SU-DHL-6 (cell line): ENCODE results near the gene PTGDS.

Source experiments
- H2AFZ ChIP-seq: fragments of 200-600 bp; sonication (generic); 2 replicates; pipeline ENCODE4 v1.6.1; 2014; ENCODE audit warnings: low read depth, mild to moderate bottlenecking, moderate library complexity, mixed read lengths, antibody characterized with exemption, low read length; ENCODE audit not compliant: severe bottlenecking
- H3F3A ChIP-seq: fragments of 200-600 bp; shearing (Covaris generic); 2 replicates; pipeline ENCODE4 v1.6.0; 2016; ENCODE audit warnings: antibody characterized with exemption, mild to moderate bottlenecking; ENCODE audit not compliant: insufficient read depth
- H3K27ac ChIP-seq: fragments of 200-600 bp; sonication (generic); 2 replicates; pipeline ENCODE4 v1.5.1; 2016; ENCODE audit warnings: low read depth, mild to moderate bottlenecking, low read length, moderate library complexity, mixed read lengths
- H3K27me3 ChIP-seq: fragments of 200-600 bp; sonication (generic), shearing (Covaris generic); 2 replicates; pipeline ENCODE4 v1.6.0; 2014; ENCODE audit warnings: mild to moderate bottlenecking, low read length
- H3K36me3 ChIP-seq: fragments of 200-600 bp; sonication (generic); 2 replicates; pipeline ENCODE4 v1.6.1; 2014; ENCODE audit warnings: mild to moderate bottlenecking, low read length, mixed read lengths
- H3K4me2 ChIP-seq: fragments of 300-600, 200-600 bp; shearing (Covaris generic), sonication (generic); 2 replicates; pipeline ENCODE4 v1.6.0; 2014; ENCODE audit warnings: low read length, low read depth, mild to moderate bottlenecking; ENCODE audit not compliant: poor library complexity, severe bottlenecking
- H3K4me3 ChIP-seq: fragments of 200-600 bp; sonication (generic); 2 replicates; pipeline ENCODE4 v1.5.1; 2014; ENCODE audit warnings: antibody characterized with exemption, low read length, mild to moderate bottlenecking, mixed read lengths; ENCODE audit not compliant: insufficient read depth, poor library complexity, severe bottlenecking
- H3K79me2 ChIP-seq: fragments of 200-600 bp; sonication (generic); 2 replicates; pipeline ENCODE4 v1.6.1; 2014; ENCODE audit warnings: mild to moderate bottlenecking, low read length, moderate library complexity; ENCODE audit not compliant: insufficient read depth
- H3K9ac ChIP-seq: fragments of 200-600 bp; sonication (generic); 2 replicates; pipeline ENCODE4 v1.7.0; 2014; ENCODE audit warnings: mild to moderate bottlenecking, low read length
- H3K9me2 ChIP-seq: fragments of 200-600 bp; sonication (generic); replicated peaks from 2 replicates; pipeline ENCODE4 v1.6.1; 2014; ENCODE audit warnings: low read length; ENCODE audit not compliant: insufficient read depth
- H3K9me3 ChIP-seq: fragments of 200-600 bp; sonication (generic); 2 replicates; pipeline ENCODE4 v1.6.1; 2014; ENCODE audit warnings: low read length, mixed read lengths; ENCODE audit not compliant: insufficient read depth
- H4K20me1 ChIP-seq: fragments of 200-600 bp; sonication (generic); 2 replicates; pipeline ENCODE4 v1.6.1; 2014; ENCODE audit warnings: low read depth, mild to moderate bottlenecking, antibody characterized with exemption, low read length, moderate library complexity, mixed read lengths
- EZH2phosphoT487 ChIP-seq: fragments of 200-600 bp; sonication (generic), shearing (Covaris generic); conservative IDR thresholded peaks from 2 replicates; pipeline ENCODE4 v1.6.1; 2018; ENCODE audit warnings: mild to moderate bottlenecking, antibody characterized with exemption, low read length, moderate library complexity, mixed read lengths
- TF ChIP-seq, protein P1 (sequence below): fragments of 200-600 bp; sonication (generic); IDR thresholded peaks from one replicate; pipeline ENCODE4 v1.5.1; 2017; ENCODE audit warnings: antibody characterized with exemption, mild to moderate bottlenecking, low read length, moderate library complexity; ENCODE audit not compliant: insufficient read depth, poor library complexity, severe bottlenecking

PTGDS gene

DNA sequence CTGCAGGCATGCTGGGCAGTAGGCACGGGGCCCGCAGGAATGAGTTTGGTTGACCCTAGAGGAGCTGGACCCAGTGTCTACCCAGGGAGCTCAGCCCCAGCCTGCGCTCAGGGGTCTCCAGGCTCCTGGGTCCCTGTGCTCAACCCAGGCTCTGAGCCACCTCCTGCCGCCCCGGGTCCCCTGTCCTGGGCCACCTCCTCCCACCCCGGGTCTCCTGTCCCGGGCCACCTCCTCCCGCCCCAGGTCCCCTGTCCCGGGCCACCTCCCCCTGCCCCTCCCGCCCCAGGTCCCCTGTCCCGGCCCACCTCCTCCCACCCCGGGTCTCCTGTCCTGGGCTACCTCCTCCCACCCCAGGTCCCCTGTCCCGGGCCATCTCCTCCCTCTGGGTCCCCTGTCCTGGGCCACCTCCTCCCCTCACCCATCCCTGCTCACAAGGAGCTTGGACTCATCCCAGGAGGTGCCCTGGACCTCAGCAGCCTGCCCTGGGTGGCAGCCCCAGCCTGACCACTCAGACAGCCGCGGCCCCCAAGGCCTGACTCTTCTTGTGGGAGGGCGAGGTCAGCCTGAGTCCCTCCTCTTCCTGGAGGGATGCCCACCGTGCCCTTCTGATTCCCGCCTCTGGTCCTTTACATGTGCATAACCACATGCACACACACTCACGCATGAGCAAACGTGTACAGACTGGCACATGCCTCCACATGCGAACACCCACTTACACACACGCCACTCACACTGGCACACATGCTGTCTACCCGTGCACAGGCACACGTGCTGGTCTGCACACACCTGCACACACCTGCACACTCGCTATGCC, 22.8 kb upstream of the PTGDS start:
- no peak overlapping the region for H2AFZ ChIP-seq
- H3K9me3 ChIP-seq = no peaks in the 10 kb centered on the region
- no peak overlapping the region for H3K27ac ChIP-seq
- no peaks in the 10 kb centered on the region for H3F3A ChIP-seq
- H3K79me2 ChIP-seq = no peaks in the 10 kb centered on the region
- no peak overlapping the region for H3K9ac ChIP-seq
- no peak overlapping the region for H3K4me2 ChIP-seq
- H3K36me3 ChIP-seq = no peaks in the 10 kb centered on the region
- TF ChIP-seq, protein P1, sequence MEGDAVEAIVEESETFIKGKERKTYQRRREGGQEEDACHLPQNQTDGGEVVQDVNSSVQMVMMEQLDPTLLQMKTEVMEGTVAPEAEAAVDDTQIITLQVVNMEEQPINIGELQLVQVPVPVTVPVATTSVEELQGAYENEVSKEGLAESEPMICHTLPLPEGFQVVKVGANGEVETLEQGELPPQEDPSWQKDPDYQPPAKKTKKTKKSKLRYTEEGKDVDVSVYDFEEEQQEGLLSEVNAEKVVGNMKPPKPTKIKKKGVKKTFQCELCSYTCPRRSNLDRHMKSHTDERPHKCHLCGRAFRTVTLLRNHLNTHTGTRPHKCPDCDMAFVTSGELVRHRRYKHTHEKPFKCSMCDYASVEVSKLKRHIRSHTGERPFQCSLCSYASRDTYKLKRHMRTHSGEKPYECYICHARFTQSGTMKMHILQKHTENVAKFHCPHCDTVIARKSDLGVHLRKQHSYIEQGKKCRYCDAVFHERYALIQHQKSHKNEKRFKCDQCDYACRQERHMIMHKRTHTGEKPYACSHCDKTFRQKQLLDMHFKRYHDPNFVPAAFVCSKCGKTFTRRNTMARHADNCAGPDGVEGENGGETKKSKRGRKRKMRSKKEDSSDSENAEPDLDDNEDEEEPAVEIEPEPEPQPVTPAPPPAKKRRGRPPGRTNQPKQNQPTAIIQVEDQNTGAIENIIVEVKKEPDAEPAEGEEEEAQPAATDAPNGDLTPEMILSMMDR = no peak
- TF ChIP-seq EZH2phosphoT487 = no peak
- no peaks in the 10 kb centered on the region for H3K9me2 ChIP-seq
- H3K27me3 ChIP-seq = no peaks in the 10 kb centered on the region
- no peak overlapping the region for H3K4me3 ChIP-seq
- H4K20me1 ChIP-seq = no peaks in the 10 kb centered on the region

DNA sequence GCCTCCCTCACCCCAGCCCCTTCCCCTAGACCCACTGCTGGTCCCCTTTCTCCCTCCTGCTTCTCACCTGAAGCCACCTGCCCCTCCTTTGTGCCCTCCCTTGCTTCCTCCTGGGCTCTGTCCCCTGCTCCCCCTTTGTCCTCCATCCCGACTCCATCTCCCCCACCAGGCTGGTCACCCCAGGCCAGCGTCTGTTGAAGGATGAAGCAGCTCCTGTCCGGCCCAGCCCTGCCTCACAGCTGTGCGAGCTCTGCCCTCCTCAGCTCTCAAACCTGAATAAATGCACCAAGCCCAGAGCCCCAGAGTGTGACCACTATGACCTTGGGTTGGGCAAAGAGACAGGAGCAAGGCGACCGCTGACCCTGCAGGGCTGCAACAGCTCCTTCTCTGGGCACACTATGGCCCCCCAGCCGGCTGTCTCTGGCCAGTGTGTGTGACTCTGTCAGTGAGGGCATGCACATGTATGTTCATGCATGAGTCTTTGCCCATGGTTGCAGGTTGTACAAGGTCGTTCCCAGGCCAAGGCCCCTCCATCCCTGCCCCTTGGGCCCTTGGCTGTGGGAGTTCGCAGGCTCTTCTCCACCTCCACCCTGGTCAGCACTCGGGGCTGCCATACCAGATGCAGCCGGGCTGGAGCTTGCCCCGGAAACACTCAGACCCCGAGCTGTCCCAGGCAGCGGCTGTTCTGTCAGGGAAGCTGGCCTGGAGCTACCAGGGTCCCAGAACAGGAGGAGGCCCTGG, 21.9 kb upstream of the PTGDS start:
- Histone ChIP-seq H3K4me2 (no peak overlapping the region), H2AFZ (no peak overlapping the region), H3K27me3 (no peaks in the 10 kb centered on the region), H3K27ac (no peak overlapping the region), H3K4me3 (no peak overlapping the region), H3K9me2 (no peaks in the 10 kb centered on the region), H3K9me3 (no peaks in the 10 kb centered on the region), H3F3A (no peaks in the 10 kb centered on the region), H3K36me3 (no peaks in the 10 kb centered on the region), H3K79me2 (no peaks in the 10 kb centered on the region), H3K9ac (no peak overlapping the region), H4K20me1 (no peaks in the 10 kb centered on the region)
- TF ChIP-seq EZH2phosphoT487 = no peak
- TF ChIP-seq, protein P1 = no peak

DNA sequence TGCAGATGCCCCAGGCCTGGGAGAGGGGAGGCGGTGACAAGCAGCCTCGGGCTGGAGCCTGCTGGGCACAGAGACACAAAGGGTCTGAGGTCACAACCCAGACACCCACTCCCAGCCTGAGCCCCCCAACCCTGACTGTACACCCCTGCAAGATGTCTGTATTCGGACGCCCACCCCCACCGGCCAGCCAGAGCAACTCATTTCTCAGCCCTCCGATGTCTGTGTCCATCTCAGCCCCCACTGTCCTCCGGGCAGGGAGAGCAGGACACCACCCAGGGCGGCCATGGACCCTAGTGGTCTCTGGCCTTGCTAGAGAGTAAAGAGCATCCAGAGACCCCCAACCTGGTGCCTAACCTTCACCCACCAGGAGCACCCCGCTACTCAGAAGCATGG, 21.4 kb upstream of the PTGDS start:
- H3K4me3 ChIP-seq = no peak overlapping the region

More for the DNA sequence above, 21.4 kb upstream of the PTGDS start:
- TF ChIP-seq, protein P1 = no peak
- TF ChIP-seq EZH2phosphoT487 = no peak
- Histone ChIP-seq H3K27me3 (no peaks in the 10 kb centered on the region), H4K20me1 (no peaks in the 10 kb centered on the region), H3K27ac (no peak overlapping the region), H3K9me3 (no peaks in the 10 kb centered on the region), H3K36me3 (no peaks in the 10 kb centered on the region), H3K79me2 (no peaks in the 10 kb centered on the region), H2AFZ (no peak overlapping the region), H3K4me2 (no peak overlapping the region), H3K9ac (no peak overlapping the region), H3K9me2 (no peaks in the 10 kb centered on the region), H3F3A (no peaks in the 10 kb centered on the region)
